ENCODE results near the gene MYL11.
A peak's percentile ranks its signal among the peaks of the same experiment; 100 is the strongest.

MYL11 gene

GRCh38 chr16:30346286-30346685 lies 28.3 kb upstream of the MYL11 start:
- in situ Hi-C loops (cut with MboI; ENCODE audit: low pct_unique_long_range_greater_than_20kb, low sequenced_read_pairs, unreplicated experiment) = no loop called here
- TF ChIP-seq CTCF (IDR thresholded peaks at IDR 0.05; ENCODE audit: extremely low read depth, insufficient read depth, missing control alignments) = no peak
- DNase-seq (ENCODE audit: low spot score) = no peak

GRCh38 chr16:30348113-30348512 lies 26.5 kb upstream of the MYL11 start:
- in situ Hi-C loops (cut with MboI; ENCODE audit: low pct_unique_long_range_greater_than_20kb, low sequenced_read_pairs, unreplicated experiment) = no loop called here
- no peak for DNase-seq (ENCODE audit: low spot score)
- no peak for TF ChIP-seq CTCF (IDR thresholded peaks at IDR 0.05; ENCODE audit: extremely low read depth, insufficient read depth, missing control alignments)

GRCh38 chr16:30348929-30349328 lies 25.7 kb upstream of the MYL11 start:
- in situ Hi-C loops (cut with MboI; ENCODE audit: low pct_unique_long_range_greater_than_20kb, low sequenced_read_pairs, unreplicated experiment) = no loop called here

GRCh38 chr16:30349675-30350074 lies 24.9 kb upstream of the MYL11 start:
- in situ Hi-C loops (cut with MboI; ENCODE audit: low pct_unique_long_range_greater_than_20kb, low sequenced_read_pairs, unreplicated experiment) = no loop called here
- DNase-seq (ENCODE audit: low spot score) = no peak
- TF ChIP-seq CTCF (IDR thresholded peaks at IDR 0.05; ENCODE audit: extremely low read depth, insufficient read depth, missing control alignments) = no peak

More at GRCh38 chr16:30348929-30349328, 25.7 kb upstream of the MYL11 start:
- DNase-seq (ENCODE audit: low spot score) = no peak
- TF ChIP-seq CTCF (IDR thresholded peaks at IDR 0.05; ENCODE audit: extremely low read depth, insufficient read depth, missing control alignments) = no peak

GRCh38 chr16:30350134-30350871 lies 24.3 kb upstream of the MYL11 start:
- in situ Hi-C loops (cut with MboI; ENCODE audit: low pct_unique_long_range_greater_than_20kb, low sequenced_read_pairs, unreplicated experiment) = no loop called here
- peak; percentile 85 for DNase-seq (ENCODE audit: low spot score)
- TF ChIP-seq CTCF (IDR thresholded peaks at IDR 0.05; ENCODE audit: extremely low read depth, insufficient read depth, missing control alignments) = no peak

GRCh38 chr16:30351001-30351441 lies 23.6 kb upstream of the MYL11 start:
- in situ Hi-C loops (cut with MboI; ENCODE audit: low pct_unique_long_range_greater_than_20kb, low sequenced_read_pairs, unreplicated experiment) = no loop called here
- TF ChIP-seq CTCF (IDR thresholded peaks at IDR 0.05; ENCODE audit: extremely low read depth, insufficient read depth, missing control alignments) = no peak
- DNase-seq (ENCODE audit: low spot score) = no peak

All from GM13977 (cell line).